MM.1S (cell line): Measurements from ENCODE around the gene GSC.

Experiments
- DNase-seq: peaks from one replicate; pipeline ENCODE4 v3.0.0-alpha.2; 2015
- H2AFZ ChIP-seq: fragments of 300-600 bp; sonication (generic); 2 replicates; pipeline ENCODE4 v1.6.0; 2016; ENCODE audit warnings: antibody characterized with exemption, low read length
- H3F3A ChIP-seq: fragments of 300-600 bp; sonication (generic); 2 replicates; pipeline ENCODE4 v1.6.1; 2016; ENCODE audit warnings: mild to moderate bottlenecking, antibody characterized with exemption, low read length, moderate library complexity, mixed read lengths; ENCODE audit not compliant: insufficient read depth
- H3K27ac ChIP-seq: fragments of 300-600 bp; sonication (generic); 2 replicates; pipeline ENCODE4 v1.5.1; 2016; ENCODE audit warnings: mild to moderate bottlenecking, low read length
- H3K27me3 ChIP-seq: fragments of 300-600 bp; sonication (generic); replicated peaks from 2 replicates; pipeline ENCODE4 v1.6.0; 2016; ENCODE audit warnings: low read length; ENCODE audit not compliant: insufficient read depth
- H3K36me3 ChIP-seq: fragments of 300-600 bp; sonication (generic); replicated peaks from 2 replicates; pipeline ENCODE4 v1.6.1; 2016; ENCODE audit warnings: mild to moderate bottlenecking, low read length, mixed read lengths; ENCODE audit not compliant: insufficient read depth
- H3K4me1 ChIP-seq: fragments of 300-600 bp; sonication (generic); 2 replicates; pipeline ENCODE4 v1.6.1; 2016; ENCODE audit warnings: low read length, mixed read lengths
- H3K4me2 ChIP-seq: fragments of 300-600 bp; sonication (generic); 2 replicates; pipeline ENCODE4 v1.6.0; 2016; ENCODE audit warnings: low read depth, low read length
- H3K4me3 ChIP-seq: fragments of 300-600 bp; sonication (generic); 2 replicates; pipeline ENCODE4 v1.5.1; 2016; ENCODE audit warnings: low read length, mixed read lengths
- H3K79me2 ChIP-seq: fragments of 300-600 bp; sonication (generic); 2 replicates; pipeline ENCODE4 v1.6.1; 2016; ENCODE audit warnings: mixed run types, low read length, mixed read lengths
- H3K9ac ChIP-seq: fragments of 300-600 bp; sonication (generic); 2 replicates; pipeline ENCODE4 v1.6.1; 2016; ENCODE audit warnings: low read length, mixed read lengths
- H3K9me2 ChIP-seq: fragments of 300-600 bp; sonication (generic); replicated peaks from 2 replicates; pipeline ENCODE4 v1.6.1; 2016; ENCODE audit warnings: mild to moderate bottlenecking, low read length, mixed read lengths; ENCODE audit not compliant: insufficient read depth
- H3K9me3 ChIP-seq: fragments of 300-600 bp; sonication (generic); replicated peaks from 2 replicates; pipeline ENCODE4 v1.6.1; 2016; ENCODE audit warnings: mild to moderate bottlenecking, low read length, mixed read lengths; ENCODE audit not compliant: insufficient read depth
- H4K20me1 ChIP-seq: fragments of 300-600 bp; sonication (generic); 2 replicates; pipeline ENCODE4 v1.6.1; 2016; ENCODE audit warnings: mild to moderate bottlenecking, low read length, moderate library complexity, mixed read lengths; ENCODE audit not compliant: insufficient read depth
- CTCF ChIP-seq: fragments of 300-600 bp; sonication (generic); IDR thresholded peaks from 2 replicates; pipeline ENCODE4 v1.5.1; 2016; ENCODE audit warnings: antibody characterized with exemption, low read length, mixed read lengths
- EZH2 ChIP-seq: fragments of 300-600 bp; sonication (generic); optimal IDR thresholded peaks from 2 replicates; pipeline ENCODE3; 2017; ENCODE audit warnings: low read depth, mild to moderate bottlenecking, antibody characterized with exemption, low read length, mixed read lengths
- EZH2phosphoT487 ChIP-seq: fragments of 300-600 bp; sonication (generic); IDR thresholded peaks from 2 replicates; pipeline ENCODE4 v1.6.1; 2018; ENCODE audit warnings: antibody characterized with exemption, low read length

Gene GSC

GRCh38 chr14:94769391-94770250 is at the start of gene GSC:
Gene GSC (minus strand): TSS chr14:94770113. CDS start chr14:94770015, 98 bp downstream.
- peak; percentile 14 for DNase-seq
- Histone ChIP-seq H3K36me3 (no peaks in the 10 kb centered on the region), H3K9ac (no peak within 1 kb of the TSS), H3K27me3 (peaks cover 45% of the 10 kb centered on the region), H3K4me1 (no peaks in the 10 kb centered on the region), H3K4me3 (peak within 1 kb of the TSS; percentile 25; the same call in 1 of the 2 replicates), H3K9me2 (no peaks in the 10 kb centered on the region), H3K4me2 (peak within 1 kb of the TSS; percentile 34; the same call in 1 of the 2 replicates), H3K27ac (no peak within 1 kb of the TSS), H3K79me2 (no peaks in the 10 kb centered on the region), H2AFZ (no peak within 1 kb of the TSS), H4K20me1 (no peaks in the 10 kb centered on the region), H3K9me3 (no peaks in the 10 kb centered on the region), H3F3A (no peaks in the 10 kb centered on the region)
- TF ChIP-seq CTCF (no peak), EZH2phosphoT487 (no peak), EZH2 (no peak)

GRCh38 chr14:94819531-94819930 is 49.6 kb upstream of the GSC start:
- no peaks in the 10 kb centered on the region for H3K4me1 ChIP-seq
- no peaks in the 10 kb centered on the region for H3K9me3 ChIP-seq
- H3K27me3 ChIP-seq, result no peaks in the 10 kb centered on the region
- no peak for TF ChIP-seq CTCF
- TF ChIP-seq EZH2phosphoT487, result no peak
- no peak for TF ChIP-seq EZH2
- no peak overlapping the region for H3K27ac ChIP-seq
- no peaks in the 10 kb centered on the region for H3K9me2 ChIP-seq
- H3F3A ChIP-seq, result no peaks in the 10 kb centered on the region
- H3K4me2 ChIP-seq, result no peak overlapping the region
- DNase-seq, result no peak
- no peak overlapping the region for H3K9ac ChIP-seq
- no peaks in the 10 kb centered on the region for H3K36me3 ChIP-seq
- H4K20me1 ChIP-seq, result no peaks in the 10 kb centered on the region
- H3K79me2 ChIP-seq, result no peaks in the 10 kb centered on the region
- no peak overlapping the region for H2AFZ ChIP-seq
- H3K4me3 ChIP-seq, result no peak overlapping the region

- H3K4me2 ChIP-seq, result no peak overlapping the region
- no peak overlapping the region for H3K27ac ChIP-seq
- no peak overlapping the region for H3K9ac ChIP-seq
- H3F3A ChIP-seq, result no peaks in the 10 kb centered on the region
- H2AFZ ChIP-seq, result no peak overlapping the region
- no peaks in the 10 kb centered on the region for H3K9me3 ChIP-seq
- no peak overlapping the region for H3K4me3 ChIP-seq
- no peaks in the 10 kb centered on the region for H3K27me3 ChIP-seq
- H4K20me1 ChIP-seq, result no peaks in the 10 kb centered on the region
- H3K79me2 ChIP-seq, result no peaks in the 10 kb centered on the region
- no peaks in the 10 kb centered on the region for H3K9me2 ChIP-seq
- TF ChIP-seq EZH2, result no peak
- no peak for TF ChIP-seq EZH2phosphoT487
- no peak for TF ChIP-seq CTCF
- DNase-seq, result no peak
- H3K4me1 ChIP-seq, result no peaks in the 10 kb centered on the region
- H3K36me3 ChIP-seq, result no peaks in the 10 kb centered on the region
These were observed 46.2 kb upstream of the GSC start for GRCh38 chr14:94816113-94816512.
